HCT116 (cell line): Measurements from ENCODE around the gene TDO2.

Experiments
- CTCF ChIP-seq, 3 experiments: fragments of 200-600 bp in 1 of 3; sonication (generic) in 1 of 3; IDR thresholded peaks in 2 of 3; conservative IDR thresholded peaks in 1 of 3; 2 replicates each; pipeline ENCODE4 v1.5.1; 2012 to 2017; ENCODE audit warnings: low read depth in 2 of 3, low read length in 2 of 3, antibody characterized with exemption in 1 of 3, borderline replicate concordance in 1 of 3, control low read depth in 1 of 3, mild to moderate bottlenecking in 1 of 3, mixed read lengths in 1 of 3, mixed run types in 1 of 3, moderate library complexity in 1 of 3; ENCODE audit not compliant: insufficient read depth in 1 of 3
- POLR2A ChIP-seq: IDR thresholded peaks from 2 replicates; pipeline ENCODE4 v1.7.0; 2011; ENCODE audit warnings: borderline replicate concordance; ENCODE audit not compliant: insufficient read depth, insufficient read length; ENCODE audit errors: extremely low read depth
- POLR2AphosphoS5 ChIP-seq: IDR thresholded peaks from 2 replicates; pipeline ENCODE4 v1.6.1; 2011; ENCODE audit warnings: mild to moderate bottlenecking, low read depth, low read length, moderate library complexity
- YY1 ChIP-seq: IDR thresholded peaks from 2 replicates; pipeline ENCODE4 v1.6.1; 2011; ENCODE audit warnings: low read length, low read depth, moderate library complexity, mild to moderate bottlenecking; ENCODE audit not compliant: insufficient replicate concordance; ENCODE audit errors: extremely low read depth

GRCh38 chr4:155960522-155960921 lies 57.0 kb downstream of the TDO2 start:
- no peak for TF ChIP-seq CTCF (IDR thresholded peaks at IDR 0.05 in 2 of 3, conservative IDR thresholded peaks at IDR 0.05 in 1 of 3; ENCODE audit: borderline replicate concordance in 1 of 3, insufficient read depth in 1 of 3, low read depth in 2 of 3, low read length in 2 of 3)
- no peak for TF ChIP-seq POLR2AphosphoS5
- TF ChIP-seq POLR2A = no peak
- TF ChIP-seq YY1 = no peak
